ENCODE measurements around the gene ADAM23.

ADAM23 gene

DNA sequence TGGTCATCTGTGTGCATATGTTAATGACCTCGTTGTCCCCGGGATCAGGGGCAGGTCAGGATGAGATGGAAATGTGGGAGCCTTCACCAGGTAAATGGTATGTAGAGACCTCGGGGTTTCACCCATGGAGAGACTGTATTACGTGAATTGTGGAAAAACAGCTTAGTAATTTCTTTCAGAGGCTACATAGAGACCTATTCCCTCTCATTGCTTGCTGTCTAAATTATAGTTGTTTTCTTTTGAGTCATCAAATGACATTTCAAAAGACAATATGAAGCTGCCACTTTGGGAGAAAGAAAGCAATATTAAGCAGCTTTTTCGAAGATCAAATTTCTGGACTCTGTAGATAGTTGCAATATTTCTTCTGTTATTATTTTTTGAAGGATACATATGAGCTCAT is 20.4 kb downstream of the ADAM23 start:
- Mint-ChIP-seq H3K27me3 (peaks cover 16% of the 10 kb centered on the region), H3K4me3 (no peak overlapping the region), H3K9me3 (peaks cover 10% of the 10 kb centered on the region), H3K36me3 (ENCODE audit: low read depth) (no peaks in the 10 kb centered on the region), H3K4me1 (ENCODE audit: low read depth) (no peaks in the 10 kb centered on the region), H3K27ac (no peak overlapping the region)
- DNase-seq = no peak

DNA sequence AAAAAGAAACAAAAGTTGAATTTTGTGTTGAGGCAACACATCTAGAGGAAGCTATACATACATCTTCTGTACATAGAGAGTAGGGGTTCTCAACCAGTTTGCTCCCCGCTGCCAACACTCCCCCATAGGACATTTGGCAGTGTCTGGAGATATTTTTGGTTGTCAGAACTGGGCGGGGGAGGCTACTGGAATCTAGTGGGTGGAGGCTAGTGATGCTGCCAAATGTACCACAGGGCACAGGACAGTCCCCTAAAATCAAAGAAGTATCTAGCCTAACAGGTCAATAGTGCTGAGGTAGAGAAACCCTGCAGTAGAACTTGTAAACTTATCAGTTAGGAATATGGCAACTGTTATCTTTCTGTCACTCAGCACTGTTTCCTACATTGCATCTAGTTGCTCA is 21.3 kb downstream of the ADAM23 start:
- Mint-ChIP-seq H3K27me3 (peaks cover 15% of the 10 kb centered on the region), H3K27ac (no peak overlapping the region), H3K36me3 (ENCODE audit: low read depth) (no peaks in the 10 kb centered on the region), H3K4me1 (ENCODE audit: low read depth) (no peaks in the 10 kb centered on the region), H3K4me3 (no peak overlapping the region), H3K9me3 (peaks cover 14% of the 10 kb centered on the region)
- DNase-seq = no peak

DNA sequence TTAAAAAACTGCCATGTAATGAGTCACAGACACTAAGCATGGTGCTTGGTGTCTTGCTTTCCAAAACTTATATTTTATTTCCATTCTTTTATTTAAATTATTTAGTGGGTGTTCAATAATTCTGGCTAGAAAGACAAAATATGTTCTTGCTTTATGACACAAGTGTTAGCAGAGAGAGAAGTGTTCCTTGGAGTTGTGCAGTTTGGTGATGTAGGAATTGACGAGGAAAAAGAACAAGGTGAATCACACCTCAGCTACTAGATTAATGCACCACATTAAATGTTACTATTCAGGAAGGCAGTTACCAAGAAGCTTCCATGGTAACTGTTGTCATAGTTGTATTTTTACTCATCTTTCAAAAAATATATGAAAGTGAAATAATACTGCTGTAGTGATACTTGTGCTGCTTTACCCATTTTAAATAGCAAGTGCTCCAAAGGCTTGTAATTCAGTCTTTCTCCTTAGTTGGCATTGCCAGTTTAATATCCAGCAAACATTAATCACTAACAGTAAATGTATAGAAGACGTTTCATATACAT is 28.3 kb downstream of the ADAM23 start:
- Mint-ChIP-seq H3K36me3 (ENCODE audit: low read depth) (no peaks in the 10 kb centered on the region), H3K27ac (no peak overlapping the region), H3K4me3 (no peak overlapping the region), H3K27me3 (peaks cover 5% of the 10 kb centered on the region), H3K4me1 (ENCODE audit: low read depth) (peaks cover 3% of the 10 kb centered on the region), H3K9me3 (peaks cover 14% of the 10 kb centered on the region)
- DNase-seq = no peak

DNA sequence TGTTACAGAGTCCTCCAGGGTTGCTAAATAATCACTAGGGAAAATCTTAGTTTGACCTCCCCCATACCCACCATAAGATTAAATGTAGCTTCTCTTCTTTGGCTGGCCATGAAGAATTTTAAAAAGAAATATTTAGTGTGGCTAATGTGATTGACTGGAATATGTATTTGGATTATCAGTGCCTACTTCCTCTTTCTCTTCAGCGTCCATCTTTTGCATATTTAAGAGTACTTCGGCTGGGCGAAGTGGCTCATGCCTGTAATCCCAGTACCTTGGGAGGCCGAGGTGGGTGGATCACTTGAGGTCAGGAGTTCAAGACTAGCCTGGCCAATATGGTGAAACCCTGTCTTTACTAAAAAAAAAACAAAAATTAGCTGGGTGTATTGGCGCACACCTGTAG is 28.8 kb downstream of the ADAM23 start:
- H3K4me1 Mint-ChIP-seq (ENCODE audit: low read depth) = peaks cover 3% of the 10 kb centered on the region
- DNase-seq = no peak
- no peak overlapping the region for H3K4me3 Mint-ChIP-seq
- no peaks in the 10 kb centered on the region for H3K36me3 Mint-ChIP-seq (ENCODE audit: low read depth)
- no peak overlapping the region for H3K27ac Mint-ChIP-seq
- peaks cover 4% of the 10 kb centered on the region for H3K27me3 Mint-ChIP-seq
- H3K9me3 Mint-ChIP-seq = peaks cover 14% of the 10 kb centered on the region

DNA sequence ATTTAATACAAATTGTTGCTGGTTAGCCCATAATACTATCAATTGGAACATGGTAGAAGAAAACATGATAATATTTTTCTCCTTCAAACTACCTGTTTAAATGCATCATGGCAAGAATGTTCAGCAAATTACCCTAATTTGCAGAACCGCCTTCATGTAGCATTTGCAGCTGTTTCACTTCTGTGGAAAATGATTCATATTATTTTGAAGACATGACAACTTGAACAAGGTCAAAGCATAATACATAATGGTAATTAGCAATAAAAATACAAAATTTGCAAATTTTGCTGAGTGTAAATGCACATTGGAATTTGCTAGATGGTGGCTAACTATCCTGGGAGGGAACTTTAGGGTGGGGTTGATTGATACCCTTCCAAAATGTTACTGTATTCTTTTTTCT is 30.8 kb downstream of the ADAM23 start:
- peaks cover 7% of the 10 kb centered on the region for H3K27me3 Mint-ChIP-seq
- H3K4me3 Mint-ChIP-seq = no peak overlapping the region
- peaks cover 3% of the 10 kb centered on the region for H3K4me1 Mint-ChIP-seq (ENCODE audit: low read depth)
- no peak for DNase-seq
- no peaks in the 10 kb centered on the region for H3K36me3 Mint-ChIP-seq (ENCODE audit: low read depth)
- no peak overlapping the region for H3K27ac Mint-ChIP-seq
- peaks cover 3% of the 10 kb centered on the region for H3K9me3 Mint-ChIP-seq

DNA sequence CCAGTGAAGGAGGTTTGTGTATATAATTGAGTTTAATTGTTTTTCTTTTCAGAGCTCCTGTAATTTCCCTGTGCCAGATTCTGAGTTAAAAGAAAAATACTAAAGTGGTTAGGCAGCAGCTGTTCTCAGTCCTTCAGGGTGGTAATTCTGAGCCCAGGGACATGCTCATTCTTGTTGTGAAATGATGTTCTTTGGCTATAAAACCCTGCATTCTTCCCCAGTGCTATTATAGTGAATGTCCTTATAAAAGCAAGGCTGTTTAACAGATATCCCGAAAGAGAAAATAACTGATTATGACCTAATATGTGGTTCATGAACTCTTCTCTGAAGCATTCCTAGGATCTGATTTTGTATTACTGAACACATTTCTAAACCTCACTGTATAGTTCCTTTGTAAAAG is 34.0 kb downstream of the ADAM23 start:
- Mint-ChIP-seq H3K9me3 (no peaks in the 10 kb centered on the region), H3K27me3 (peaks cover 11% of the 10 kb centered on the region), H3K36me3 (ENCODE audit: low read depth) (no peaks in the 10 kb centered on the region), H3K27ac (no peak overlapping the region), H3K4me1 (ENCODE audit: low read depth) (no peaks in the 10 kb centered on the region), H3K4me3 (no peak overlapping the region)
- DNase-seq = no peak

DNA sequence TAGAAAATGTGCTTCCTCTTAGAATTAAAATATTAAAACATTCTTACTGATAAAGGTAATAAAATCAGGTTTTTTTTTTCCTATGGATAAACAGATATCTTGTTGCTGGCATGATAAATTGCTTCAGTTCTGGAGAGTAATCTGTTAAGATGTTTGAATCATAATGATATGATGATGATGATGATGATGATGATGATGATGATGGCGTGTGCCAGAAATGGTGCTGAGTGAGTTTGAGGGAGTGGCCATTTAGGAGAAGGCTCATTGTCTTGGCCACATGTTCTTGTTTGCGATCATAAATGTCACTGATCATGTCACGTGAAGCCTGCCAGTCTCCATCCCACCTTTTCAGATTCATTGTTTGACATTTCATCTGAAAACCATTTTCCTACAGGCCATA is 35.0 kb downstream of the ADAM23 start:
- Mint-ChIP-seq H3K9me3 (no peaks in the 10 kb centered on the region), H3K27ac (no peak overlapping the region), H3K4me1 (ENCODE audit: low read depth) (no peaks in the 10 kb centered on the region), H3K27me3 (peaks cover 11% of the 10 kb centered on the region), H3K36me3 (ENCODE audit: low read depth) (no peaks in the 10 kb centered on the region), H3K4me3 (no peak overlapping the region)
- DNase-seq = no peak

DNA sequence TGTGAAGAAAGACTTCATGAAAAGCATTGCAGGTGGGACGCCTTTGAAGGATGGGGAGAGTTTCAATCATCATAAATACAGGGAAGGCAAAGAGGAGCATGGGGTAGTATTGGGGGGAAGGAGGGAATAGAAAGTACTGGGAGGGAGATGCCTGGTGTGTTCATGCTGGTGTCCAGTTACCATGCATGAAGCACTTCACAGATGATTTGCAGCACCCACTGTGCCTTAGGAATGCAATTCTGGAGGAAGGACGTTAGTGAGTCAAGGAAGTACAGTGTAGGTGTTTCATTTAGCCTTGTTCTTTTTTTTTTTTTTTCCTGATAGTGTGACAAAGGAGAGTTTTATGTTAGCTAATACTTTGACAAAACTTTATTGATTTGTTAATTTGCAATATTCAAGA is 36.8 kb downstream of the ADAM23 start:
- H3K27me3 Mint-ChIP-seq = peaks cover 11% of the 10 kb centered on the region
- H3K36me3 Mint-ChIP-seq (ENCODE audit: low read depth) = no peaks in the 10 kb centered on the region
- no peak overlapping the region for H3K27ac Mint-ChIP-seq
- no peaks in the 10 kb centered on the region for H3K4me1 Mint-ChIP-seq (ENCODE audit: low read depth)
- H3K9me3 Mint-ChIP-seq = peaks cover 5% of the 10 kb centered on the region
- H3K4me3 Mint-ChIP-seq = no peak overlapping the region
- no peak for DNase-seq

DNA sequence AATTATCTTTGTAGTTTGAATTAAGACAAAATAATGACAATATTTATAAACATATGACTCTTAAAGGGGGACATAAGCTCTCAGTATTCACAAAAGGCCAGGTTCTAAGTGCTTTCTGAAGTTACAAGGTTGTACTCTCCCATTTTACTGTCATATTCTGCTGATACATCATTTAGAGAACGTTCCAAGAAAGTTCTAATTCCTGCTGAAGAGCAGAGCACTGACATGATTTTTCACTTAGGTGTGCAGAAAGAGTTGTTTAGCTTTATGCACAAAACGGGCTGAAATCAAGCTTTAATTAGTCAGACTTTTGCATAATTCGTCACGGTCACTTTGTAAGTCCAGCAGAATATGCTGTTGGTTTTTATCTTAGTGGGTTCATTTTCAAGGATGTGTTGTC is 37.3 kb downstream of the ADAM23 start:
- Mint-ChIP-seq H3K27me3 (peaks cover 14% of the 10 kb centered on the region), H3K4me1 (ENCODE audit: low read depth) (no peaks in the 10 kb centered on the region), H3K27ac (no peak overlapping the region), H3K4me3 (no peak overlapping the region), H3K9me3 (peaks cover 6% of the 10 kb centered on the region), H3K36me3 (ENCODE audit: low read depth) (no peaks in the 10 kb centered on the region)
- no peak for DNase-seq

DNA sequence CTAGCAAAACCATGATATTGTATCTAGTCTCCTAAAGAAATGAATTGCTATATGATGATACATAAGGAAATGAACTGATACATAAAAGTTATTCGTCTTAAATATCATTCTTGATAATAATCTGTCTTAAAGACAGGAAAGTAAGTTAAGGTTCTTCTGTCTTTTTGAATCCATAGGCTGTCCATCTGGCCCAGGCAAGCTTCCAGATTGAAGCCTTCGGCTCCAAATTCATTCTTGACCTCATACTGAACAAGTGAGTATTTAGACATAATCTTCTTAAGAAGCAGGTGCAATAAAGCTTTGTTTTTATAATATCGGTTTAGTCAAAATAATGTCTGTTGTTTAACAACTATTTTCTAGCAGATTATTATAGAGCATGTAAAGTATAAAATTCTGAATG is 37.7 kb downstream of the ADAM23 start:
- no peaks in the 10 kb centered on the region for H3K4me1 Mint-ChIP-seq (ENCODE audit: low read depth)
- no peaks in the 10 kb centered on the region for H3K36me3 Mint-ChIP-seq (ENCODE audit: low read depth)
- H3K27ac Mint-ChIP-seq = no peak overlapping the region
- peaks cover 6% of the 10 kb centered on the region for H3K9me3 Mint-ChIP-seq
- DNase-seq = no peak
- no peak overlapping the region for H3K4me3 Mint-ChIP-seq
- H3K27me3 Mint-ChIP-seq = peaks cover 15% of the 10 kb centered on the region

DNA sequence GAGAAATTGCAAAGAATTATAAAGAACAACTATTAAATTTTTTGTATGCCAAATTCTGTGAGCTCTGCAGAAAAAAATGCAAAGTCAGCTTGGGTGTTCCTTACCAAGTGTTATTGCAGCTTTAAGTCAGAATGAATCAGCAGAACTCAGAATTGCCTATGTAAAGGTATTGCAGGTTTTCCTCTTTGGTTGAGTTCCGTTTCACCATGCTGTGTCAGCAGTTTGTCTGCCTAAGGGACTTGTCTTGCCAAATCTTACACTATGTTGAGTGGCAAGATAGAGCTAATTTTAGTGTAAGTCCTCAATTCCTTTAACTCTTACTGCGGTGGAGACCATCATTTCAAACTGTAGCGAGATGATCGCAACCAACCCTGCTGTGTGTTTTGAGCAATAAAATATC is 38.8 kb downstream of the ADAM23 start:
- DNase-seq = no peak
- H3K4me1 Mint-ChIP-seq (ENCODE audit: low read depth) = no peaks in the 10 kb centered on the region

DNA sequence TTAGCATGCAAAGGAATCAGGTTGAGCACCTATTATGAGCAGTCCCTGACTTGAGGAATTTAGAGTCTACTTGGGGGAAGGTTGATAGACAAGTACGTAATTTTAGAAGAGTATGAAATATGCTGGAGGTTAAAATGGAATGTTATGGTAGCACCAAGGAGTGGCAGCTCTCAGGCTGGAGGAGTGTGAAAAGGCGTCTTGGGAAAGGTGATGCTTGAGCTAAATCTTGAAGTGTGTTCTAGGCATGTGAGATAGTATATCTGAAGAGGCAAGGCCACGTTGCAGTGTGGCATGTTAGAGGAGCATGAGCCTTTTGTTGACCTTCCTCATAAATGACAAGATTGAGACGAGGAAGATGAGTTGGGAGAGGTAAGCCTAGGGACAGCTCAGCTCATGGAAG is 39.3 kb downstream of the ADAM23 start:
- DNase-seq = no peak
- peaks cover 6% of the 10 kb centered on the region for H3K9me3 Mint-ChIP-seq
- H3K27me3 Mint-ChIP-seq = peaks cover 16% of the 10 kb centered on the region
- no peaks in the 10 kb centered on the region for H3K4me1 Mint-ChIP-seq (ENCODE audit: low read depth)
- no peak overlapping the region for H3K27ac Mint-ChIP-seq
- H3K36me3 Mint-ChIP-seq (ENCODE audit: low read depth) = no peaks in the 10 kb centered on the region
- H3K4me3 Mint-ChIP-seq = no peak overlapping the region

More for the DNA sequence above, 38.8 kb downstream of the ADAM23 start:
- Mint-ChIP-seq H3K9me3 (peaks cover 6% of the 10 kb centered on the region), H3K36me3 (ENCODE audit: low read depth) (no peaks in the 10 kb centered on the region), H3K27ac (no peak overlapping the region), H3K27me3 (peaks cover 16% of the 10 kb centered on the region), H3K4me3 (no peak overlapping the region)

DNA sequence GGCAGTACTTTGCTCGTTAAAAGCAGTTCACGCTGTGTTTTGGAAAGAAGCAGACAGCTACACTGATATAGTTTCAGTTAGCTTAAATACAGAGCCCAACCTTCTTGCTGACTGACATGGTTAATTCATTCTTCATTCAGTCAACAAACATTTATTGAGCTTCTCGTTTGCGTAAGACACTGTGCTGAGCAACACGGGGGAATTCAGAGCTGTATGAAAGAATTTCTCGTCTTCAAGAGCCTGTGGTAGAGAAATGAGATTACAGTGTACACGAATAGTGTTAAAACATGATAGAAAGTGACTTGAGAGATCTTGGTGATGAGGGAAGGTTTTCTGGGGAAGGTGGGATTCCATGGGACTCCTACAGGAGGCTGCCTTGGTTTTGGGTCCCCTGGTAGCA is 44.7 kb downstream of the ADAM23 start:
- no peak overlapping the region for H3K4me3 Mint-ChIP-seq
- no peak for DNase-seq
- peaks cover 8% of the 10 kb centered on the region for H3K27me3 Mint-ChIP-seq
- no peaks in the 10 kb centered on the region for H3K36me3 Mint-ChIP-seq (ENCODE audit: low read depth)
- peaks cover 6% of the 10 kb centered on the region for H3K9me3 Mint-ChIP-seq
- H3K4me1 Mint-ChIP-seq (ENCODE audit: low read depth) = peaks cover 1% of the 10 kb centered on the region
- H3K27ac Mint-ChIP-seq = no peak overlapping the region

DNA sequence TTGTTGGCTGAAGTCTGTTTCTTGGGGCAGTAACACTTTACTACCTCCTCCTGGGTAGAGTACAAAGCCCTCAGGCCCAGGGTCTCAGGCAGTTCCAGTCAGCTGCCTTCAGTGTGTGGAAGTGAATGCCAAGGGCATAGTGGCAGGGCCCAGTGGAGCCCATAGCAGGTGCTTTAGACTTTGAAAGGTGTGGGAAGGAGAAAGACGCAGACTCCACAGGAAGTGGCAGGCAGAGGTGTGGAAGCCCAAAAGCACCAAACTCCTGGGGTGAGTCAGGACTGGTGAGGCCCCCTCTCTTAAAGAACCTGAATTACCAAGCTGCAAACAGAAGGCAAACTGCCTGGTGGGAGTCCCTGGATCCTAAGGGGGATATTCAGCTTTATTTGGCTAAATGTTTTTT is 45.3 kb downstream of the ADAM23 start:
- peaks cover 1% of the 10 kb centered on the region for H3K4me1 Mint-ChIP-seq (ENCODE audit: low read depth)
- H3K27me3 Mint-ChIP-seq = peaks cover 8% of the 10 kb centered on the region
- H3K36me3 Mint-ChIP-seq (ENCODE audit: low read depth) = no peaks in the 10 kb centered on the region
- no peak overlapping the region for H3K27ac Mint-ChIP-seq
- H3K9me3 Mint-ChIP-seq = peaks cover 6% of the 10 kb centered on the region
- DNase-seq = no peak
- no peak overlapping the region for H3K4me3 Mint-ChIP-seq

DNA sequence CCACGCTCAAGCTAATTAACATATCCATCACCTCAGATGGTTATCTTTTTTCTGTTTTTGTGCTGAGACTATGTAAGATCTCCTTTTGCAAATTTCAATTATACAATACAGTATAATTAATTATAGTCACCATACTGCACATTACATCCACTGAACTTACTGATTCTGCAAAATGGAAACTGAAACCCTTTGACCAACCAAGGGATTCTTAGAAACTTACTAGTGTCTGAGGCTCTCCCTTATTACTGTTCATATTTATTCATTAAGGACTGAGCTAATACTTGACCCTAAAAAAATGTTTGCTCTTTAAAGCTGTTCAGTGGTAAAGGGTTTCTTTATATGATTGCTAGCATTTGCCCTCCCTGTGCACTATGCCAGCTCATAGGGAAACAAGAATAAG is 50.7 kb downstream of the ADAM23 start:
- no peak overlapping the region for H3K27ac Mint-ChIP-seq
- no peak overlapping the region for H3K4me3 Mint-ChIP-seq
- H3K36me3 Mint-ChIP-seq (ENCODE audit: low read depth) = no peaks in the 10 kb centered on the region
- no peaks in the 10 kb centered on the region for H3K4me1 Mint-ChIP-seq (ENCODE audit: low read depth)
- H3K27me3 Mint-ChIP-seq = peaks cover 10% of the 10 kb centered on the region
- no peak for DNase-seq
- H3K9me3 Mint-ChIP-seq = peaks cover 4% of the 10 kb centered on the region

DNA sequence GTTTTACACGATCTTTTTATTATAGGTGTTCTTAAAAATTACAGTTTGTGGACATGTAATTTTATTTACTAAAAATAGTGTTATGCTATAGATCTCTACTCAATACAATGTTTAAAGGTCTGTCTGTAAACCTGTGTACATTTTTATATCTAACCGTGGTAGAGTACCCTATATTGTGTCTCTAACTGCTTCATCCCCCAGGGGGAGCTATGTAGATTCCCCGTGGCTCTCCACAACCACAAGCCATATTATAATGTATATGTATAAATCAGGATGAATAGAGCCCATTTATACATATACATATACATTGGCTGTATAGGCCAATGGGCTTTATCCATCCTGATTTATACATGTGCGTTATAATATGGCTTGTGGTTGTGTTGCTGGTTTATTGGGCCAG is 59.4 kb downstream of the ADAM23 start:
- Mint-ChIP-seq H3K27me3 (peaks cover 13% of the 10 kb centered on the region), H3K36me3 (ENCODE audit: low read depth) (no peaks in the 10 kb centered on the region), H3K27ac (no peak overlapping the region), H3K4me1 (ENCODE audit: low read depth) (peaks cover 2% of the 10 kb centered on the region), H3K9me3 (no peaks in the 10 kb centered on the region), H3K4me3 (no peak overlapping the region)
- DNase-seq = no peak
